ENCODE results near the gene DIP2C. TPM values are rescaled to one million over a fixed set of nuclear protein-coding genes. Genes with fewer than 3 reads are reported as not detected.
A peak's percentile ranks its signal among the peaks of the same experiment; 100 is the strongest.
"Not testable (repeated sequence)": the region's sequence is repeated elsewhere in the genome, so short reads cannot be mapped to it uniquely, and the experiment has no call there.

DIP2C gene
- total RNA-seq, 1 donor from 2014 or later = 10.1 TPM

GRCh38 chr10:395665-396064 lies 293.8 kb downstream of the DIP2C start:
- H2AFZ ChIP-seq (replicated peaks) = no peak overlapping the region
- H3K79me2 ChIP-seq (ENCODE audit: low read depth) = no peaks in the 10 kb centered on the region
- H3K27me3 ChIP-seq = no peaks in the 10 kb centered on the region
- Mint-ChIP-seq H3K4me1 (peaks cover 4% of the 10 kb centered on the region), H3K27ac (no peak overlapping the region), H3K27me3 (ENCODE audit: insufficient read depth, low read depth) (peaks cover 5% of the 10 kb centered on the region), H3K9me3 (no peaks in the 10 kb centered on the region), H3K36me3 (peaks cover 22% of the 10 kb centered on the region), H3K4me3 (no peak overlapping the region)
- no peaks in the 10 kb centered on the region for H4K20me1 ChIP-seq (ENCODE audit: low read depth)
- H3K9ac ChIP-seq = no peak overlapping the region
- no peak for DNase-seq (ENCODE audit: low spot score)
- H3K4me2 ChIP-seq = no peak overlapping the region
- TF ChIP-seq EZH2 (IDR thresholded peaks at IDR 0.05) (no peak), EZH2phosphoT487 (IDR thresholded peaks at IDR 0.05) (no peak)
- TF ChIP-seq, protein P1, sequence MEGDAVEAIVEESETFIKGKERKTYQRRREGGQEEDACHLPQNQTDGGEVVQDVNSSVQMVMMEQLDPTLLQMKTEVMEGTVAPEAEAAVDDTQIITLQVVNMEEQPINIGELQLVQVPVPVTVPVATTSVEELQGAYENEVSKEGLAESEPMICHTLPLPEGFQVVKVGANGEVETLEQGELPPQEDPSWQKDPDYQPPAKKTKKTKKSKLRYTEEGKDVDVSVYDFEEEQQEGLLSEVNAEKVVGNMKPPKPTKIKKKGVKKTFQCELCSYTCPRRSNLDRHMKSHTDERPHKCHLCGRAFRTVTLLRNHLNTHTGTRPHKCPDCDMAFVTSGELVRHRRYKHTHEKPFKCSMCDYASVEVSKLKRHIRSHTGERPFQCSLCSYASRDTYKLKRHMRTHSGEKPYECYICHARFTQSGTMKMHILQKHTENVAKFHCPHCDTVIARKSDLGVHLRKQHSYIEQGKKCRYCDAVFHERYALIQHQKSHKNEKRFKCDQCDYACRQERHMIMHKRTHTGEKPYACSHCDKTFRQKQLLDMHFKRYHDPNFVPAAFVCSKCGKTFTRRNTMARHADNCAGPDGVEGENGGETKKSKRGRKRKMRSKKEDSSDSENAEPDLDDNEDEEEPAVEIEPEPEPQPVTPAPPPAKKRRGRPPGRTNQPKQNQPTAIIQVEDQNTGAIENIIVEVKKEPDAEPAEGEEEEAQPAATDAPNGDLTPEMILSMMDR (IDR thresholded peaks at IDR 0.05) = no peak
- H3K36me3 ChIP-seq = no peaks in the 10 kb centered on the region
- H3K4me1 ChIP-seq = no peaks in the 10 kb centered on the region
- H3K9me3 ChIP-seq (ENCODE audit: low read depth) = no peaks in the 10 kb centered on the region
- peaks cover 10% of the 10 kb centered on the region for H3F3A ChIP-seq (ENCODE audit: low read depth)
- no peak overlapping the region for H3K27ac ChIP-seq
- no peak overlapping the region for H3K4me3 ChIP-seq

DNA sequence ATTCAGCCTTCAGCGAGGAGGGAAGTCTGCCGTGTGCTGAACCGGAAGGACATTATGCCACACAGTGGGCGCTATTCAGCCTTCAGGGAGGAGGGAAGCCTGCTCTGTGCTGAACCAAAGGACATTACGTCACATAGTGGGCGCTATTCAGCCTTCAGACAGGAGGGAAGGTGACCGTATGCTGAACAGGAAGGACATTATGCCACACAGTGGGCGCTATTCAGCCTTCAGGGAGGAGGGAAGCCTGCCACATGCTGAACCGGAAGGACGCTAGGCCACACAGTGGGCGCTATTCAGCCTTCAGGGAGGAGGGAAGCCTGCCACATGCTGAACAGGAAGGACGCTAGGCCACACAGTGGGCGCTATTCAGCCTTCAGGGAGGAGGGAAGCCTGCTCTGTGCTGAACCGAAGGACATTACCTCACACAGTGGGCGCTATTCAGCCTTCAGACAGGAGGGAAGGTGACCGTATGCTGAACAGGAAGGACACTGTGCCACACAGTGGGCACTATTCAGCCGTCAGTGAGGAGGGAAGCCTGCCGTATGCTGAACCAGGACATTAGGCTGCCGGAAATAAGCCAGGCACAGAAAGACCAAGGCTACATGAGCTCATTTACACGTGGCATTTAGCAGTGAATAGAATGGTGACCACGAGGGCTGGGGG lies 294.9 kb downstream of the DIP2C start:
- H3K9me3 Mint-ChIP-seq; H3K9me3 ChIP-seq (ENCODE audit: low read depth); H3K36me3 ChIP-seq; H3K4me1 ChIP-seq; H4K20me1 ChIP-seq (ENCODE audit: low read depth); H3K27me3 ChIP-seq; H3K27me3 Mint-ChIP-seq (ENCODE audit: insufficient read depth, low read depth); H3K27ac Mint-ChIP-seq; H3K4me3 Mint-ChIP-seq; H3K79me2 ChIP-seq (ENCODE audit: low read depth); H3K4me2 ChIP-seq; H3K27ac ChIP-seq; H3K9ac ChIP-seq; H3K4me3 ChIP-seq; H3K4me1 Mint-ChIP-seq; H2AFZ ChIP-seq (replicated peaks): not testable (repeated sequence)
- H3F3A ChIP-seq (ENCODE audit: low read depth) = peaks cover 10% of the 10 kb centered on the region
- H3K36me3 Mint-ChIP-seq = peaks cover 22% of the 10 kb centered on the region
- TF ChIP-seq, protein P1 (IDR thresholded peaks at IDR 0.05) = peak; percentile 21
- peak; percentile 48 for DNase-seq (ENCODE audit: low spot score)

DNA sequence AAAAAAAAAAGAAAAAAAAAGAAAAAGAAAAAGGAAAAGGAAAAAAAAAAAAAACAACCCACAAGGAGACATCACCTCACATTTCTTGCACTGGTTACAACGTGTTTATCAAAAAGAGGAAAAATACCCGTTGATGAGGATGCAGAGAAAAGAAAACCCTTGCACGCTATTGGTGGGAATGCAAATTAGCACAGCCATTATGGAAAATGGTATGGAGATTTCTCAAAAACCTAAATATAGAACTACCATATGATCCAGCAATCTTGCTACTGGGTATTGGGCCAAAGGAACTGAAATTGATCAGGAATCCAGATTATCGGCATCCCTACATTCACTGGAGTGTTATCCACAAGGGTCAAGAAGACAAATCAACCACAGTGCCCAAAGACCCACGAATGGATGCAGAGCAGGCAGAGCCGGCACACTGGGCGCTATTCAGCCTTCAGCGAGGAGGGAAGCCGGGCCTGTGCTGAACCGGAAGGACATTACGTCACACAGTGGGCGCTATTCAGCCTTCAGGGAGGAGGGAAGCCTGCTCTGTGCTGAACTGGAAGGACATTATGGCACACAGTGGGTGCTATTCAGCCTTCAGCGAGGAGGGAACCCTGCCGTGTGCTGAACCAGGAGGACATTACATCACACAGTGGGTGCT lies 295.6 kb downstream of the DIP2C start:
- H3K36me3 ChIP-seq = no peaks in the 10 kb centered on the region
- no peak overlapping the region for H2AFZ ChIP-seq (replicated peaks)
- H3K9me3 ChIP-seq (ENCODE audit: low read depth) = no peaks in the 10 kb centered on the region
- H3F3A ChIP-seq (ENCODE audit: low read depth) = peaks cover 10% of the 10 kb centered on the region
- no peaks in the 10 kb centered on the region for H3K79me2 ChIP-seq (ENCODE audit: low read depth)
- Mint-ChIP-seq H3K9me3 (no peaks in the 10 kb centered on the region), H3K4me3 (peak overlapping the region; percentile 33), H3K4me1 (peaks cover 4% of the 10 kb centered on the region), H3K27me3 (ENCODE audit: insufficient read depth, low read depth) (peaks cover 6% of the 10 kb centered on the region), H3K27ac (no peak overlapping the region), H3K36me3 (peaks cover 16% of the 10 kb centered on the region)
- TF ChIP-seq EZH2phosphoT487 (IDR thresholded peaks at IDR 0.05) (no peak), EZH2 (IDR thresholded peaks at IDR 0.05) (no peak)
- TF ChIP-seq, protein P1 (IDR thresholded peaks at IDR 0.05) = no peak
- no peak overlapping the region for H3K4me2 ChIP-seq
- peak; percentile 27 for DNase-seq (ENCODE audit: low spot score)
- no peak overlapping the region for H3K4me3 ChIP-seq
- H3K9ac ChIP-seq = no peak overlapping the region
- H3K4me1 ChIP-seq = no peaks in the 10 kb centered on the region
- no peaks in the 10 kb centered on the region for H4K20me1 ChIP-seq (ENCODE audit: low read depth)
- H3K27me3 ChIP-seq = no peaks in the 10 kb centered on the region
- no peak overlapping the region for H3K27ac ChIP-seq

Measured in neural progenitor cell (in vitro differentiated cells).